Ishikawa (cell line): ENCODE data around the gene NUSAP1.

Experiments used
- CEBPB ChIP-seq: IDR thresholded peaks from 2 replicates; pipeline ENCODE4 v1.6.1; 2012
- CREB1 ChIP-seq: IDR thresholded peaks from 2 replicates; pipeline ENCODE4 v1.6.1; 2012; ENCODE audit warnings: low read depth
- EGR1 ChIP-seq: IDR thresholded peaks from 2 replicates; pipeline ENCODE4 v1.6.1; 2012
- EP300 ChIP-seq: IDR thresholded peaks from 2 replicates; pipeline ENCODE4 v1.6.1; 2012; ENCODE audit warnings: borderline replicate concordance
- FOXM1 ChIP-seq: IDR thresholded peaks from 2 replicates; pipeline ENCODE4 v1.6.1; 2012; ENCODE audit warnings: low read depth, borderline replicate concordance
- MAX ChIP-seq: IDR thresholded peaks from 2 replicates; pipeline ENCODE4 v1.6.1; 2012
- NFIC ChIP-seq: IDR thresholded peaks from 2 replicates; pipeline ENCODE4 v1.6.1; 2012
- RAD21 ChIP-seq: IDR thresholded peaks from 2 replicates; pipeline ENCODE4 v1.6.1; 2012; ENCODE audit warnings: low read depth
- REST ChIP-seq: IDR thresholded peaks from 2 replicates; pipeline ENCODE4 v1.6.1; 2012; ENCODE audit warnings: low read depth, mild to moderate bottlenecking
- TAF1 ChIP-seq: IDR thresholded peaks from 2 replicates; pipeline ENCODE4 v1.6.1; 2012; ENCODE audit warnings: low read depth, mild to moderate bottlenecking
- TCF12 ChIP-seq: IDR thresholded peaks from 2 replicates; pipeline ENCODE4 v1.6.1; 2012; ENCODE audit warnings: low read depth
- TEAD4 ChIP-seq: IDR thresholded peaks from 2 replicates; pipeline ENCODE4 v1.6.1; 2012
- USF1 ChIP-seq: IDR thresholded peaks from 2 replicates; pipeline ENCODE4 v1.6.1; 2012
- YY1 ChIP-seq: IDR thresholded peaks from 2 replicates; pipeline ENCODE4 v1.6.1; 2012; ENCODE audit warnings: low read depth
- ZBTB7A ChIP-seq: IDR thresholded peaks from 2 replicates; pipeline ENCODE4 v1.6.1; 2012; ENCODE audit warnings: low read depth

The NUSAP1 gene

GRCh38 chr15:41429003-41429890, 96.6 kb downstream of the NUSAP1 start:
- TF ChIP-seq EGR1, result no peak
- TF ChIP-seq RAD21, result no peak
- TF ChIP-seq TAF1, result no peak
- TF ChIP-seq TCF12, result no peak
- TF ChIP-seq CEBPB, result no peak
- TF ChIP-seq FOXM1, result no peak
- TF ChIP-seq MAX, result no peak
- TF ChIP-seq REST, result no peak
- TF ChIP-seq YY1, result no peak
- TF ChIP-seq USF1, result no peak
- TF ChIP-seq ZBTB7A, result no peak
- TF ChIP-seq NFIC, result no peak
- no peak for TF ChIP-seq TEAD4
- TF ChIP-seq CREB1, result no peak
- no peak for TF ChIP-seq EP300
